Midbrain (tissue), 1 donor: ENCODE results near the gene MRPL48.
"Not testable (repeated sequence)": the region's sequence is repeated elsewhere in the genome, so short reads cannot be mapped to it uniquely, and the experiment has no call there.

Experiments used
- DNase-seq: peaks from one replicate; lab custom pipeline; 2025; lab: John Stamatoyannopoulos, UW

Gene MRPL48

DNA sequence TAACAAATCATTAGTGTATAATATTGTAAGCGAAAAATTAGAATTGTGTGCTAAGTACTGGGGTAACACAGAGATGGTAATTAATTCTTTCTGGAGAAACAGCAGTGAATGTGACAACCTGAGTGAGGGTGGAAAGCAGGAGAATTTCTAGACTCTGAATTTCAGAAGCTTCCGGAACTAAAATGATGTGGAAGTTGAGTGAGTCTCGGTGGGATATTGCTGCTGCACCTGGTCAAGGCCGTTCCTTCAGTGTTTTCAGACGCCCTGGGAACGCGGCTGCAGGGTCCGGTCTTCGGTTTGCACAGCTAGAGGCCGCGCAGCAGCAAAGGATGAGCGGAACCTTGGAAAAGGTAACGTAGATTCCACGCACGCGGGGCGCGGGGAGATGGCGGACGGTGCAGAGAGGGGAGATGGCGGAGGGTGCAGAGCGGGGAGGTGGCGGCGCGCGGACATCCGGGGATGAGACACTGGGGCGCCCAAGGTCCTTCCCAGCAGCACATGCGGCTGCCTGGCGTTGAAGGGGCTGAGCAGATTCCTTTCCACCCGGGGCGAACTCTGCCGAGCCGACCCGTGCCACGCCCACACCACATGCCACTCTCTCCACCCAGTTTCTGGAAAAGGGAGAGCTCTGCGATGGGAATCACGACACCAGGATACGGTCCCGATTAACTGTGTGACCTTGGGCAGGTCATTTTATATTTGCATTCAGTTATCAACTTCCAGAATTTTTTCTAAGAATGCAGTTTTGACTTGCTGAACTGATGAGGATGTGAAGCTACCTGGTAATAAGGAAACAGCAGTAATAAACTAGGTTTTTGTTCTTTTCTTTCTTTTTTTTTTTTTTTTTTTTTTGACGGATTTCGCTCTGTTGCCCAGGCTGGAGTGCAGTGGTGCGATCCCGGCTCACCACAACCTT lies at the start of gene MRPL48:
Gene MRPL48, plus strand, starts transcription at position 232 of the 916 bp plus-strand sequence. Its CDS starts 98 bp downstream, at position 330.
- DNase-seq, result peak; percentile 94

DNA sequence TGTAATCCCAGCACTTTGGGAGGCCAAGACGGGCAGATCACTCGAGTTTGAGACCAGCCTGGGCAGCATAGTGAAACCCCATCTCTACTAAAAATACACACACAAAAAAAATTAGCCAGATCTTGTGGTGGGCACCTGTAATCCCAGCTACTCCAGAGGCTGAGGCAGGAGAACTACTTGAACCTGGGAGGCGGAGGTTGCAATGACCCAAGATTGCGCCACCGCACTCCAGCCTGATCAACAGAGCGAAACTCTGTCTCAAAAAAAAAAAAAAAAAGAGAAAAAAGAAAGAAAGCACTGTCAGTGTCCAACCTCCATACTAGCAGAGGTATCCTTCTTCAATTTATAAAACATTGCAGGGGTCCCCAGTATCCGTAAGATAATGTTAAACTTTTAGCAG lies 44.6 kb upstream of the MRPL48 start:
- no peak for DNase-seq

DNA sequence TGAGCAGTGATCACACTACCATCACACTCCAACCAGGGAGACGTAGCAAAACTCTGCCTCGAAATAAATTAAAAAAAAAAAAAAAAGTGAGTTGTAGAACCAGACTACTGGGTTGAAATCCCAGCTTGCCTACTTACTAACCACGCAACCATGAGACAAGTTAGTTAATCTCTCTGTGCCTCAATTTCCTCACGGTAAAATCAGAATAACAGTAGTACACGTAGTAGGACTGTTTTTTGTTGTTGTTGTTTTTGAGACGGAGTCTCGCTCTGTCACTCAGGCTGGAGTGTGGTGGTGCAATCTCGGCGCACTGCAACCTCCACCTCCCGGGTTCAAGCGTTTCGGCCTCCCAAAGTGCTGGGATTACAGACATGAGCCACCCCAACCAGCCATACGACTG lies 41.0 kb upstream of the MRPL48 start:
- no peak for DNase-seq

DNA sequence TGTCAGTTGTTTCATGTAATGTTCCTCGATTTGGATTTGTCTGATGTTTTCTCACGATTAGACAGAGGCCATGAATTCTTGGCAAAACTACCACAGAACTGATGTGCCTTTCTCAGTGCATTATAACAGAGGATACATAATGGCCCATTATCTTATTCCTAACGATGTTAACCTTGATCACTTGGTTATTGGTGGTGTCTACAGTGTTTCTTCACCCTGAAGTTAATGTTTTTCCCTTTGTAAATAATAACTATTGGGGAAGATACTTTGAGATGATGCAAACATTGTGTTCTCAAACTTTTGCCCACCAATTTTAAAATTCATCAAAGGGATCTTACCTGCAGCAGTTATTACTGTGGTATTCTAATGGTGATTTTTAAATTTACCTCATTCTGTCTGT lies 39.9 kb upstream of the MRPL48 start:
- no peak for DNase-seq

DNA sequence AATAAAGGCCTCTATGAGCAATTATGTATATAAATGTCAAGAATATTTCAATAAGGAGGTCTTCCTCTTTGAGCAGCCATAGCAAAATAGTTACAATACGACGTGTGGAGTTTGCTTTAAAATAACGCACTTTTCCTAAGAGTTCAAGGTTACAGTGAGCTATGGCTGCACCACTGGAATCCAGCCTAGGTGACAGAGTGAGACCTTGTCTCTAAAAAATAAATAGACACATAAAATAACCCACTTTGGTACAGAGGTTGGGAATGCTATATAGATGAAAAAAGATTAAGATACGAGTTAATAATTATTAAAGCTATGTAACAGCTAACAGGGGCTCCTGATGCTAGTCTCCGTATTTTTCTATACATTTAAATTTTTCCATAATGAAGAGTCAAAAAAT lies 39.4 kb upstream of the MRPL48 start:
- DNase-seq, result no peak

DNA sequence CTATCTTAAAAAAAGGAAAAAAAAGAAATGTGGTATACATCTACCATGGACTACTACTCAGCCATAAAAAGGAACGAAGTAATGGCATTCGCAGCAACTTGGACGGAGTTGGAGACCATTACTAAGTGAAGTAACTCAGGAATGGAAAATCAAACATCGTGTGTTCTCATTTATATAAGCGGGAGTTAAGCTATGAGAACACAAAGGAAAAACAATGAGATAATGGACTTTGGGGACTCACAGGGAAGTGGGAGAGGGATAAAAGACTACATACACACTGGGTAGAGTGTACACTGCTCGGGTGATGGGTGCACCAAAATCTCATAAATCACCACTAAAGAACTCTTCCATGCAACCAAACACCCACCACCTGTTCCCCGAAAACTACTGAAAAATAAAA lies 38.6 kb upstream of the MRPL48 start:
- DNase-seq, result no peak

DNA sequence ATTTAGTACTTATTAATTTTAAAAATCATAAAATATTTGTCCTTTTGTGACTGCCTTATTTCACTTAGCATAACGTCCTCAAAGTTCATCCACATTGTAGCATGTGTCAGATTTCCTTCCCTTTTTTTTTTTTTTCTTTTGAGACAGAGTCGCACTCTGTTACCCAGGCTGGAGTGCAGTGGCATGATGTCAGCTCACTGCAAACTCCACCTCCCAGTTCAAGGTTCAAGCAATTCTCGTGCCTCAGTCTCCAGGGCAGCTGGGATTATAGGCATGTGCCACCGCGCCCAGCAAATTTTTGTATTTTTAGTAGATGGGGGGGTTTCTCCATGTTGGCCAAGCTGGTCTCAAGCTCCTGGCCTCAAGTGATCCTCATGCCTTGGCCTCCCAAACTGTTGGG lies 37.4 kb upstream of the MRPL48 start:
- DNase-seq, result no peak

DNA sequence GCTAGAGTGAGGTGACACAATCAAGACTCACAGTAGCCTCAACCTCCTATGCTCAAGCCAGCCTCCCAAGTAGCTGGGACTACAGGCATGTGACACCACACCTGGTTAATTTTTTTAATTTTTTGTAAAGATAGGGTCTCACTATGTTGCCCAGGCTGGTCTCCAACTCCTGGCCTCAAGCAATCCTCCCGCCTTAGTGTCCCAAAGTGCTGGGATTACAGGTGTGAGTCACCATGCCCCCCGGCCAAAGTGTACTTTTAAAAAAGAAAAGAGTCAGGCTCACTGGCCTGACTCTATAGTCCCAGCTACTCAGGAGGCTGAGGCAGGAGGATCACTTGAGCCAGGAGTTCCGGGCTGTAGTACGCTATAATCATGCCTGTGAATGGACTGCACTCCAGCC lies 36.8 kb upstream of the MRPL48 start:
- DNase-seq, result not testable (repeated sequence)

DNA sequence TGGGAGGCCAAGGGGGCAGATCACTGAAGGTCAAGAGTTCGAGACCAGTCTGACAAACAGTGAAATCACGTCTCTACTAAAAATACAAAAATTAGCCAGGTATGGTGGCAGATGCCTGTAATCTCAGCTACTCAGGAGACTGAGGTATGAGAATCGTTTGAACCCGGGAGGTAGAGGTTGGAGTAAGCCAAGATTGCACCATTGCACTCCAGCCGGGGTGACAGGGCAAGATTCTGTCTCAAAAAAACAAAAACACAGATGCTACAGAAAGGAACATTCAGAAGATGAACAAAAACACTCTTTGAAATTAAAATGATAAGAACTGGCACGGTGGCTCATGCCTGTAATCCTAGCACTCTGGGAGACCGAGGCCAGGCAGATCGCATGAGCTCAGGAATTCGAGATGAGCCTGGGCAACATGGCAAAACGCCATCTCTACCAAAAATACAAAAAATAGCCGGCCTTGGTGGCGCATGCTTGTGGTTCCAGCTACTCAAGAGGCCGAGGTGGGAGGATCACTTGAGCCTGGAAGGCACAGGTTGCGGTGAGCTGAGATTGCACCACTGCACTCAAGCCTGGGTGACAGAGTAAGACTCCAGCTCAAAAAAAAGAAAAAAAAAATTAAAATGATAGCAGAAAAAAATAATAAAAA lies 35.3 kb upstream of the MRPL48 start:
- DNase-seq, result no peak

DNA sequence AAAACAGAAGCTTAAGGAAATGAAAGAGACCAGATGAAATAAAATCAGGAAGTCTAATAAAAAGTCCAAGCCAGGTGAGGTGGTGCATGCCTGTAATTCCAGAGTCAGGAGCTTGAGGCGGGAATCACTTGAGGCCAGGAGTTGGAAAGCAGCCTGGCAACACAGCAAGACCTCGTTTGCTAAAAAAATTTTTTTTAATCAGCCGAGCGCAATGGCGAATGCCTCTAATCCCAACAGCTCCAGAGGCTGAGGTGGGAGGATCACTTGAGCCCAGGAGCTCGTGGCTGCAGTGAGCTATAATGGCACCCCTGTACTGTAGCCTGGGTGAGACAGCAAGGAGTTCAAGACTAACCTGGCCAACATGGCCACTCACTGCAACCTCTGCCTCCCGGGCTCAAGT lies 34.8 kb upstream of the MRPL48 start:
- DNase-seq, result no peak

DNA sequence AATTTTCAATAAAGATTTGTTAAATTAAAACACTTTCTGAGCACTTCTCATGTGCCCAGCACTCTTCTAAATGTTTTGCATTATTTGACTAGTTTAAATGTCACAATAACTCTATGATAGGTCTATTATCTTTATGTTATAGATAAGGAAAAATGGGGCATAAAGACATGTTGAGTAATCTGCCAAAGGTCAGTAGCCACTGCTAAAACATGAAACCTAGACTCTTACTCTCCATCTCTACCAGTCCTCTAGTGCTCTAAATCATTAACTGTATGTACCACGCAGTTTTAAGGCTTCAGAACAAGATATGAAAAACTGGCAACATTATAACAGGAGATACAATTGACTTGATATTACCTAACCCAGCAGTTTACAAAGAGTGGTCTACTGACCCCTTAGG lies 33.7 kb upstream of the MRPL48 start:
- no peak for DNase-seq

DNA sequence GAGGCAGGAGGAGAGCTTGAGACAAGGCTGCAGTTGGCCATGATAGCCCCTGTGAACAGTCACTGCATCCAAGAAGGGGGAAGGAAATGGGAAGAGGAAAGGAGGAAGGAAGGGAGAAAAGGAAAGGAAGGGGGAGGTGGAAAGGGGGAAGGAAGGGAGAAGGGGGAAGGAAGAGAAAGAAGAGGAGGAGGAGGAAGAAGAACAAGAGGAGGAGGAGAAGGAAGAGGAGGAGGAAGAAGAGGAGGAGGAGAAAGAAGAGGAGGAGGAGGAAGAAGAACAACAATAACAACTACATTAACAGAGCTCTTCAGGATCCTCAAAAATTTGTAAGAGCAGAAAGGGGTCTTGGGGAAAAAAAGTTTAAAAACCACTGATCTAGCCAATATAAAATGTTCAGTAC lies 32.0 kb upstream of the MRPL48 start:
- no peak for DNase-seq

DNA sequence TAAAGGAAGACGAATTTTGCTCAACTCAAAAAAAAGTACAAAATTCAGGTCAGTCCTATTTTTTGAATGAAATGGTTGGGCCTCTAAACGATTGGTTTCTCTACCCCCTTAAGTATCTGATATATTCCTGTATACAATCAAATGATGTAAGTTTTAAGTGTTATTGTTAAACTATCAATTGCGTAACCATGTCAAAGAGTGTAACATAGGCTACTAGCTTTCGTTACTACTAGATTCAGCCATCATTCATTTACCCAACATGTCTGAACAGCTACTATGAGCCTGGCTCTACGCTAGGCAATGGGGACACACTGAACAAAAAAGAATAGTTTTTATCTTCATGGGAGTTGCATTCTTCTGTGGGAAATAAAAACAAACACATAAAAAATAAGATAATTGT lies 30.1 kb upstream of the MRPL48 start:
- DNase-seq, result no peak

DNA sequence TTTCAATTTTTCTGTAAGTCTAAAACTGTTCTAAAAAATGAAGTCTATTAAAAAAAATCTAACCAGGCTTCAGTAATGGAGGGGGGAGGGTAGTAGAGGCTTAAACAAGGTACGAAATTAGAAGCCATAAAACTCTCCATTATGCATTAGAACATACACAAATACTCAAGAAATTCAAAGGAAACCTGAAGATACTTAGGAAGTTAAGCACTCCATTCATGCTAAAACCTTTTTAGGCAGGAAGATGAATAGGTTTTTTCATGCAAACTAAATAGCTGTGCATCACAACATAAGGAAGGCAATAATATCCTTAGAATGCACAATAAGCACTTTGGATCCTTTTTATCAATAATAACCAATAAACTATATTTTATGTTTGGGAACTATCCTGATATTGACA lies 29.2 kb upstream of the MRPL48 start:
- DNase-seq, result no peak

DNA sequence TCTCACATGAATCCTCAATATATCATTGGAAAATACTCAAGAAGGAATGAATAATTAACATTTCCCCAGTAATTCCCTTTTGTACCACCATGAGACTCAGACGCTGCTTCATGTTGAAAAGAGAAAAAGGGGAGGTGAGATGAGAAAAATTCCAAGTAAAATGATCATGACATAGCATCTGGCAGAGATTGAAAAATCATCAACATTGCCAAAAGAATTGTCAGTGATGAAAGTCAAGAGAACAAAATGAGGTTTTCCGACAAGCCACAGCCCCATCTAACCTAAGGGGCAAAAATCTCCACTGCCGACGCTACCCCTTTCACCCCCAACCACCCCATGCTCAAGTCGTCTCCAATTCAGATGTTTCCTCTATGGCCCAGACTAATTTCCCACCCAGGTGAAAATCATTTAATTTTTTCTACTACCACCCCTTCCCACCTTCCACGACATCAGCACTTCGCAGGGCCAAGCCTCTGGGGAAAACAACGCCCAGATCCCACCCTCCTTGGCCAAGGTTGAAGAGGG lies 28.0 kb upstream of the MRPL48 start:
- DNase-seq, result peak; percentile 25

DNA sequence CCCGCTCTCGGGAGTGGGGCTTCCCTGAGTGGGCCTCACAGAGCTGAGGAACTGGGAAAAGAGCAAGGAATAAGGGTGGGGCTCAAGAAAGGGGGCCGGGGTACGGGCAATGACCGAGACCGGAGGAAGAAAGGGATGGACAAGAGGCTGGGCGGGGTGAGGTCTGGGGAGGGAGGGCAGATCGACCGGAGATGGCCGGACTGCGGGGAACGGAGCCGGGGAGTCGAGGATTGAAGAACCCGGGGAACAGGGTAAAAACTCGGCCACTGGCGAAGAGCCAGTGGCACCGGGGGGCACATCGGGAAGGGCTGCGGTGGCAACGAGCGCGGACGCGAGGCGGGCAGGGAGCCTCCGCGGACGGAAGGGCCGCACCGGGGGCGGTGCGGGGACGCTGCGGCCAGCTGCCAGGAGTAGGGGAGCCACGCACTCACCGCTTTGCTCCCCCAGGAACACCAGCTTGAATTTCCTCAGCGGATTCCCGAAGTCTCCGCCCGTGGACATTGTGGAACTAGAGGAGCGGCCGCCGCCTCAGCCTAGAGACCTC lies 27.5 kb upstream of the MRPL48 start:
- peak; percentile 21 for DNase-seq

DNA sequence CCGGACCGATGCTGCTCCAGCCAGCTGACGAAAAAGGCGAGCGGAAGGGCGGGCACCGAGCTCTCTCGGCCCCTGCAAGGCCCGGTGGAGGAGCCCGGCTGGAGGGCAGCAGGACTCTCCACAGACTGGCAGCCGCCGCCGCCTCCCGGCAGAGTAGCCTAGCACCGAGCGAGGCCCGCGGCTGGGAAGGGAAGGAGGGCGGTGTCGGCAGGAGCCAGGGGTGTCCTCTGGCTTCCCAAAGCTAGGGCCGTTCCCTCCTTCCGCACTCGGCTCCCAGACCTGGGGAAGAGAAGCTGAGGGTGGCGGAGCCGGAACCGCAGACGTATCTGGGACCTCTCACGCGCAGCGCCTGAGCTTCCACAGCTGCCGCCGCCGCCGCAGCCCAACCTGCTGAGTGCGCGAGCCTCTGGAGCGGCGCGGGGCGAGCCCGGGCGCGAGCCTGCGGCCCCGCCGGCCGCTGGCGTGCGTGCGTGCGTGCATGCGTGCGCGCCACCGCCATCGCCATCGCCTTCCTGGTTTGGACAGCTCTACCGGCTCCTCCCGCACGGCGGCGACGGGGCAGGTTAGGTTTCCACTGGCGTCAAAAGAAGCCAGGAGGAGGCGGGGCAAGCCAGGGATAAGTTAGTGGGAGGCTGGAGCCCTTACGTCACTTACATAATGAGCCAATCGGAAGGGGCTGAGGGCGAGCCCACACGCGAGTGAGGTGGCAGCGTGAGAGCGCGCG lies 26.8 kb upstream of the MRPL48 start, which contains the start of gene RAB6A:
Gene RAB6A, minus strand, starts transcription at position 396 of the 724 bp plus-strand sequence. CDS start 439 bp downstream, outside the sequence.
- DNase-seq, result peak; percentile 100

DNA sequence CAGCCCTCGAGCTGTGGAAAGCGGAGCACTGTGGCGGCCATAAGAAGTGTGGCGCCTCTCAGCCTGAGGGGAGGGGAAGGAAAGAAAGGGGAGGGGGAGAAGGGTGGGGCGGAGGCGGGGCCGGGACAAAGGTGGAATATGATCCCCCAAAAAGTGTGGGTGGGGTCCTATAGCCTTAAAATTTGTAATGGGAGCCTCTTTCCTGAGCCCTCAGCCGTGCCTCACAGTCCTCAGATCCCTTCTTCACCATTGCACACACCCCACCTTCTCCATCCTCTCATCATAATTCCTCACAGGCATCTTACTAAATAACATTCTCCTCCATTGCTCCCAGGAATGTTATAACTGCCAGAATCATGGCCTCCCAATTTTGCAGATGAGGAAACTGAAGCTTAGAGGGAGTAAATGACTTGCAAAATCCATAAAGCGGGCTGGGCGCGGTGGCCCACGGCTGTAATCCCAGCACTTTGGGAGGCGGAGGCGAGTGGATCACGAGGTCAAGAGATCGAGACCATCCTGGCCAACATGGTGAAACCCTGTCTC lies 26.2 kb upstream of the MRPL48 start:
- DNase-seq, result no peak

DNA sequence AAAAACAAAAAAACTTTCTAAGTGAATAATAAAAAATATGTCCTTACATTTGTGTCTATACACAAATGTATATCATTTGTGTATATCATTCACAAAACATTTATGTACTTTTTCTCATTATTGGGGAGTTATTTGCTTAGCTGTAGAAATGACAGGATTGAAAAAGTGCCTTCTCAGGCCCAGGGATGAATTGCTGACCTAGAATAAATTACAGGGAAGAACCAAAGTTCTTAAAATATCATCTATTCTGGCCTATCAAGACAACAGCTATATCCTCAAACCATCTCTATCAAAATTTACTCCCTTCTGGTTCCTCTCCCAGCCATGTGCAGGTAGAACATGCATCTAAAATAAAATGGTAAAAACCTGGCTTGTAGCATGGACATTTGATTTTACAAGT lies 24.9 kb upstream of the MRPL48 start:
- DNase-seq, result no peak

DNA sequence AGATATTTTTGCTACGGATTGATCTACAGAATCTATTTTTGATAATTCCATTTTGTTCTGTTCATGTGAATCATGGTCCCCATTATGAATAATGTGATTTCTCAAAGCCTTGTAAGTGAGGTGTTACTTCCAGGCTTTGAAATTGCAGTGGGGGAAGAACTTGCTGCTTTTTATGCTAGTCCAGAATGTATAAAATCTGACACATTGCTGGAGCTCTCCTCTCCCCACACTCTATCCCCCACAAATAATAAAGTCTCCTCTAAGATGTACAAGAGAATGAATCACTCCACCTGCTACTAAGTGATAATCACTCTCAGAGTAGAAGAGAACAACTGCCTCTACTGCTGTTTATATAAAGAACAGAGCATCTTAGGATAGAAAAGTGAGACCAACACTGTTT lies 20.9 kb upstream of the MRPL48 start:
- DNase-seq, result no peak

DNA sequence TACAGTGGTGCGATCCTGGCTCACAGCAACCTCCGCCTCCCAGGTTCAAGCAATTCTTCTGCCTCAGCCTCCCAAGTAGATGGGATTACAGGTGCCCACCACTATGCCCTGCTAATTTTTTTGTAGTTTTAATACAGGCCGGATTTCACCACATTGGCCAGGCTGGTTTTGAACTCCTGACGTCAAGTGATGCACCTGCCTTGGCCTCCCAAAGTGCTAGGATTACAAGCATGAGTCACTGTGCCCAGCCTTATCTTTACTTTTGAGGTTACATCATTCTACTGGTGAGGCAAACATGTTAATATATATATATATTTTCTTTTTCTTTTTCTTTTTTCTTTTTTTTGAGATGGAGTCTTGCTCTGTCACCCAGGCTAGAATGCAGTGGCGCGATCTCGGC lies 16.9 kb upstream of the MRPL48 start:
- not testable (repeated sequence) for DNase-seq
